ENCODE data around the gene STRN3.
"Not testable (repeated sequence)": the region's sequence is repeated elsewhere in the genome, so short reads cannot be mapped to it uniquely, and the experiment has no call there.

The STRN3 gene

GRCh38 chr14:30960216-30960615 is 66.0 kb downstream of the STRN3 start:
- Histone ChIP-seq H3K4me1 (ENCODE audit: insufficient read depth, low read length) (peaks cover 14% of the 10 kb centered on the region), H3K4me3 (ENCODE audit: low read depth in 1 of 2, low read length in 2 of 2) (no peak overlapping the region), H3K9me3 (ENCODE audit: low read length) (no peaks in the 10 kb centered on the region), H3K9ac (ENCODE audit: low read length) (no peak overlapping the region), H3K27ac (ENCODE audit: low read depth, low read length) (no peak overlapping the region), H3K27me3 (ENCODE audit: control insufficient read depth in 1 of 2, insufficient read depth in 2 of 2, low read length in 2 of 2) (no peaks in the 10 kb centered on the region), H3K36me3 (ENCODE audit: insufficient read depth, low read length) (peaks cover 3% of the 10 kb centered on the region)

GRCh38 chr14:30958555-30959407 is 67.4 kb downstream of the STRN3 start:
- Histone ChIP-seq H3K9me3 (ENCODE audit: low read length) (no peaks in the 10 kb centered on the region), H3K4me3 (ENCODE audit: low read depth in 1 of 2, low read length in 2 of 2) (no peak overlapping the region), H3K9ac (ENCODE audit: low read length) (no peak overlapping the region), H3K27ac (ENCODE audit: low read depth, low read length) (no peak overlapping the region), H3K4me1 (ENCODE audit: insufficient read depth, low read length) (peaks cover 14% of the 10 kb centered on the region), H3K36me3 (ENCODE audit: insufficient read depth, low read length) (peaks cover 3% of the 10 kb centered on the region), H3K27me3 (ENCODE audit: control insufficient read depth in 1 of 2, insufficient read depth in 2 of 2, low read length in 2 of 2) (no peaks in the 10 kb centered on the region)

- H3K4me3 ChIP-seq (ENCODE audit: low read depth in 1 of 2, low read length in 2 of 2), result no peak overlapping the region
- H3K4me1 ChIP-seq (ENCODE audit: insufficient read depth, low read length), result peaks cover 14% of the 10 kb centered on the region
- H3K36me3 ChIP-seq (ENCODE audit: insufficient read depth, low read length), result peaks cover 3% of the 10 kb centered on the region
- no peak overlapping the region for H3K27ac ChIP-seq (ENCODE audit: low read depth, low read length)
- no peaks in the 10 kb centered on the region for H3K27me3 ChIP-seq (ENCODE audit: control insufficient read depth in 1 of 2, insufficient read depth in 2 of 2, low read length in 2 of 2)
- no peak overlapping the region for H3K9ac ChIP-seq (ENCODE audit: low read length)
- no peaks in the 10 kb centered on the region for H3K9me3 ChIP-seq (ENCODE audit: low read length)
These were observed 68.3 kb downstream of the STRN3 start for GRCh38 chr14:30957813-30958370.

GRCh38 chr14:30949651-30950050 is 76.5 kb downstream of the STRN3 start:
- Histone ChIP-seq H3K27ac (ENCODE audit: low read depth, low read length) (no peak overlapping the region), H3K4me1 (ENCODE audit: insufficient read depth, low read length) (no peaks in the 10 kb centered on the region), H3K9ac (ENCODE audit: low read length) (no peak overlapping the region), H3K36me3 (ENCODE audit: insufficient read depth, low read length) (peaks cover 39% of the 10 kb centered on the region), H3K9me3 (ENCODE audit: low read length) (no peaks in the 10 kb centered on the region), H3K4me3 (ENCODE audit: low read depth in 1 of 2, low read length in 2 of 2) (no peak overlapping the region), H3K27me3 (ENCODE audit: control insufficient read depth in 1 of 2, insufficient read depth in 2 of 2, low read length in 2 of 2) (no peaks in the 10 kb centered on the region)

- peaks cover 42% of the 10 kb centered on the region for H3K36me3 ChIP-seq (ENCODE audit: insufficient read depth, low read length)
- no peak overlapping the region for H3K9ac ChIP-seq (ENCODE audit: low read length)
- H3K4me3 ChIP-seq (ENCODE audit: low read depth in 1 of 2, low read length in 2 of 2), result no peak overlapping the region
- H3K27ac ChIP-seq (ENCODE audit: low read depth, low read length), result no peak overlapping the region
- no peaks in the 10 kb centered on the region for H3K9me3 ChIP-seq (ENCODE audit: low read length)
- peaks cover 3% of the 10 kb centered on the region for H3K4me1 ChIP-seq (ENCODE audit: insufficient read depth, low read length)
- no peaks in the 10 kb centered on the region for H3K27me3 ChIP-seq (ENCODE audit: control insufficient read depth in 1 of 2, insufficient read depth in 2 of 2, low read length in 2 of 2)
These were observed 82.5 kb downstream of the STRN3 start for GRCh38 chr14:30943694-30944093.

GRCh38 chr14:30940886-30941285 is 85.3 kb downstream of the STRN3 start:
- peaks cover 38% of the 10 kb centered on the region for H3K36me3 ChIP-seq (ENCODE audit: insufficient read depth, low read length)
- no peak overlapping the region for H3K4me3 ChIP-seq (ENCODE audit: low read depth in 1 of 2, low read length in 2 of 2)
- H3K9ac ChIP-seq (ENCODE audit: low read length), result no peak overlapping the region
- peaks cover 4% of the 10 kb centered on the region for H3K4me1 ChIP-seq (ENCODE audit: insufficient read depth, low read length)
- H3K9me3 ChIP-seq (ENCODE audit: low read length), result no peaks in the 10 kb centered on the region
- no peak overlapping the region for H3K27ac ChIP-seq (ENCODE audit: low read depth, low read length)
- no peaks in the 10 kb centered on the region for H3K27me3 ChIP-seq (ENCODE audit: control insufficient read depth in 1 of 2, insufficient read depth in 2 of 2, low read length in 2 of 2)

- Histone ChIP-seq H3K4me1 (ENCODE audit: insufficient read depth, low read length) (peaks cover 4% of the 10 kb centered on the region), H3K27ac (ENCODE audit: low read depth, low read length) (no peak overlapping the region), H3K9me3 (ENCODE audit: low read length) (no peaks in the 10 kb centered on the region), H3K4me3 (ENCODE audit: low read depth in 1 of 2, low read length in 2 of 2) (no peak overlapping the region), H3K36me3 (ENCODE audit: insufficient read depth, low read length) (peaks cover 34% of the 10 kb centered on the region), H3K9ac (ENCODE audit: low read length) (no peak overlapping the region), H3K27me3 (ENCODE audit: control insufficient read depth in 1 of 2, insufficient read depth in 2 of 2, low read length in 2 of 2) (no peaks in the 10 kb centered on the region)
These were observed 87.6 kb downstream of the STRN3 start for GRCh38 chr14:30938617-30939016.

GRCh38 chr14:30935445-30935844 is 90.7 kb downstream of the STRN3 start:
- H3K9ac ChIP-seq (ENCODE audit: low read length), result no peak overlapping the region
- H3K4me3 ChIP-seq (ENCODE audit: low read depth in 1 of 2, low read length in 2 of 2), result no peak overlapping the region
- no peaks in the 10 kb centered on the region for H3K9me3 ChIP-seq (ENCODE audit: low read length)
- H3K4me1 ChIP-seq (ENCODE audit: insufficient read depth, low read length), result peaks cover 4% of the 10 kb centered on the region
- H3K27me3 ChIP-seq (ENCODE audit: control insufficient read depth in 1 of 2, insufficient read depth in 2 of 2, low read length in 2 of 2), result no peaks in the 10 kb centered on the region
- no peak overlapping the region for H3K27ac ChIP-seq (ENCODE audit: low read depth, low read length)
- peaks cover 31% of the 10 kb centered on the region for H3K36me3 ChIP-seq (ENCODE audit: insufficient read depth, low read length)

GRCh38 chr14:30933937-30934336 is 92.2 kb downstream of the STRN3 start:
- H3K9ac ChIP-seq (ENCODE audit: low read length); H3K4me3 ChIP-seq (ENCODE audit: low read depth in 1 of 2, low read length in 2 of 2); H3K4me1 ChIP-seq (ENCODE audit: insufficient read depth, low read length); H3K27ac ChIP-seq (ENCODE audit: low read depth, low read length); H3K9me3 ChIP-seq (ENCODE audit: low read length); H3K27me3 ChIP-seq (ENCODE audit: control insufficient read depth in 1 of 2, insufficient read depth in 2 of 2, low read length in 2 of 2): not testable (repeated sequence)
- peaks cover 30% of the 10 kb centered on the region for H3K36me3 ChIP-seq (ENCODE audit: insufficient read depth, low read length)

GRCh38 chr14:30928462-30928861 is 97.7 kb downstream of the STRN3 start:
- Histone ChIP-seq H3K4me3 (ENCODE audit: low read depth in 1 of 2, low read length in 2 of 2) (no peak overlapping the region), H3K4me1 (ENCODE audit: insufficient read depth, low read length) (no peaks in the 10 kb centered on the region), H3K27me3 (ENCODE audit: control insufficient read depth in 1 of 2, insufficient read depth in 2 of 2, low read length in 2 of 2) (no peaks in the 10 kb centered on the region), H3K27ac (ENCODE audit: low read depth, low read length) (no peak overlapping the region), H3K9ac (ENCODE audit: low read length) (no peak overlapping the region), H3K36me3 (ENCODE audit: insufficient read depth, low read length) (peaks cover 3% of the 10 kb centered on the region), H3K9me3 (ENCODE audit: low read length) (no peaks in the 10 kb centered on the region)

- no peaks in the 10 kb centered on the region for H3K4me1 ChIP-seq (ENCODE audit: insufficient read depth, low read length)
- H3K9me3 ChIP-seq (ENCODE audit: low read length), result no peaks in the 10 kb centered on the region
- no peak overlapping the region for H3K4me3 ChIP-seq (ENCODE audit: low read depth in 1 of 2, low read length in 2 of 2)
- no peak overlapping the region for H3K27ac ChIP-seq (ENCODE audit: low read depth, low read length)
- H3K36me3 ChIP-seq (ENCODE audit: insufficient read depth, low read length), result peaks cover 6% of the 10 kb centered on the region
- no peaks in the 10 kb centered on the region for H3K27me3 ChIP-seq (ENCODE audit: control insufficient read depth in 1 of 2, insufficient read depth in 2 of 2, low read length in 2 of 2)
- H3K9ac ChIP-seq (ENCODE audit: low read length), result no peak overlapping the region
These were observed 100.9 kb downstream of the STRN3 start for GRCh38 chr14:30925254-30925653.

- H3K9ac ChIP-seq (ENCODE audit: low read length), result no peak overlapping the region
- no peak overlapping the region for H3K4me3 ChIP-seq (ENCODE audit: low read depth in 1 of 2, low read length in 2 of 2)
- no peaks in the 10 kb centered on the region for H3K27me3 ChIP-seq (ENCODE audit: control insufficient read depth in 1 of 2, insufficient read depth in 2 of 2, low read length in 2 of 2)
- no peaks in the 10 kb centered on the region for H3K4me1 ChIP-seq (ENCODE audit: insufficient read depth, low read length)
- H3K27ac ChIP-seq (ENCODE audit: low read depth, low read length), result no peak overlapping the region
- no peaks in the 10 kb centered on the region for H3K9me3 ChIP-seq (ENCODE audit: low read length)
- H3K36me3 ChIP-seq (ENCODE audit: insufficient read depth, low read length), result peaks cover 6% of the 10 kb centered on the region
These were observed 104.4 kb downstream of the STRN3 start for GRCh38 chr14:30921788-30922187.
